ENCODE measurements around the gene AUTS2. TPM values are rescaled to one million over a fixed set of nuclear protein-coding genes. Genes with fewer than 3 reads are reported as not detected.

The AUTS2 gene
- total RNA-seq, 1 donor from 2014 or later: 125 TPM

DNA sequence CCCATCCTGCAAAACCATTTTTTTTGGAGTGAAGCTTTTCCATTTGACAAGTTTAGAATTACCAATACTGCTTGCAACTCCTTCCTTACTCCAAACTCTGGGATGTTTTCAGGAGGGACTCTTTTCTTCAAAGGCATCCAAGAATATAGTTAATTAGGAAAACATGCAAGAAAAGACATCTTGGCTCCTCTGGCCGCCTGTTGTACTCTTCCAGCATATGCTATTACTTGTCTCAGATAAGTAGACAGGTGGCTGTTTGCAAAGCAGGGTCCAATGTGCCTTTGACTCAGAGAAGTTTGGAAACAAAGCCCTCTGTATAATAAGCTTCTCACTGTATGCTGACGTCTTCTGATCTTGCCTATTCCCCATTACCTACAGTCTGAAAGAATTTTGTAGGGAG is 746.5 kb downstream of the AUTS2 start:
- TF ChIP-seq, protein P1, sequence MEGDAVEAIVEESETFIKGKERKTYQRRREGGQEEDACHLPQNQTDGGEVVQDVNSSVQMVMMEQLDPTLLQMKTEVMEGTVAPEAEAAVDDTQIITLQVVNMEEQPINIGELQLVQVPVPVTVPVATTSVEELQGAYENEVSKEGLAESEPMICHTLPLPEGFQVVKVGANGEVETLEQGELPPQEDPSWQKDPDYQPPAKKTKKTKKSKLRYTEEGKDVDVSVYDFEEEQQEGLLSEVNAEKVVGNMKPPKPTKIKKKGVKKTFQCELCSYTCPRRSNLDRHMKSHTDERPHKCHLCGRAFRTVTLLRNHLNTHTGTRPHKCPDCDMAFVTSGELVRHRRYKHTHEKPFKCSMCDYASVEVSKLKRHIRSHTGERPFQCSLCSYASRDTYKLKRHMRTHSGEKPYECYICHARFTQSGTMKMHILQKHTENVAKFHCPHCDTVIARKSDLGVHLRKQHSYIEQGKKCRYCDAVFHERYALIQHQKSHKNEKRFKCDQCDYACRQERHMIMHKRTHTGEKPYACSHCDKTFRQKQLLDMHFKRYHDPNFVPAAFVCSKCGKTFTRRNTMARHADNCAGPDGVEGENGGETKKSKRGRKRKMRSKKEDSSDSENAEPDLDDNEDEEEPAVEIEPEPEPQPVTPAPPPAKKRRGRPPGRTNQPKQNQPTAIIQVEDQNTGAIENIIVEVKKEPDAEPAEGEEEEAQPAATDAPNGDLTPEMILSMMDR (IDR thresholded peaks at IDR 0.05; ENCODE audit: unreplicated experiment): no peak
- Mint-ChIP-seq H3K27me3 (peaks cover 2% of the 10 kb centered on the region), H3K27ac (no peak overlapping the region), H3K4me3 (ENCODE audit: low read depth) (no peak overlapping the region), H3K9me3 (ENCODE audit: low read depth) (no peaks in the 10 kb centered on the region), H3K36me3 (ENCODE audit: insufficient read depth) (no peaks in the 10 kb centered on the region), H3K4me1 (ENCODE audit: low read depth) (no peaks in the 10 kb centered on the region)
- no peak for DNase-seq (ENCODE audit: low spot score, unreplicated experiment)

DNA sequence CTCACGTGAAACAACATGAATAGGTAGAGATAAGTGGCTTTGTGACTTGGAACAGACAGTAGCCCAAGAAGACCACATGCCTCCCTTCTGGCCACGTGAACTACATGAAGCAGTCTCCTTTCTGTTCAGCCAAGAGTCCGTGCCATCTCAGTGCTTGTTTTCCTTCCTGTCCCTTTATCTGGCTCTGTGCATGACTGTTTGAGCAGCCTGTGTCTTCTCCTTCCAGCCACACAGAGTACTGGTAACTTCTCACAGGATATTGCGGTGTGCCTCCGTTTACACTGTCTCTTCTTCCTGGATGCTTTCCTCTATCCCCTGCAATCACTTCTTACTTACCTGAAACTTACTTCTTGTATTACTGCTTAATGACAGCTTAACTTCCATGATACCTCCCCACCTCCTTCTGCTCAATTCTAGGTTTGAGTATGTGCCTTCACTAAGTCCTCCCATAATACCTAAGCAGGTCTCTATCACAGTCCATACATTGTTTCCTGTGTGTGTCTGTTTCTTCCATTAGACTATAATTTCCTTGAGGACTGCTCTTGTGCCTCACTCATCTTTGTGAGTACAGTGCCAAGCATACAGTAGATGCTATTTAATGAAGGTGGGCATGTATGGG is 748.7 kb downstream of the AUTS2 start:
- Mint-ChIP-seq H3K9me3 (ENCODE audit: low read depth) (peaks cover 3% of the 10 kb centered on the region), H3K36me3 (ENCODE audit: insufficient read depth) (peaks cover 2% of the 10 kb centered on the region), H3K27ac (no peak overlapping the region), H3K4me1 (ENCODE audit: low read depth) (no peaks in the 10 kb centered on the region), H3K4me3 (ENCODE audit: low read depth) (no peak overlapping the region), H3K27me3 (peaks cover 2% of the 10 kb centered on the region)
- TF ChIP-seq, protein P1 (IDR thresholded peaks at IDR 0.05; ENCODE audit: unreplicated experiment): no peak
- DNase-seq (ENCODE audit: low spot score, unreplicated experiment): no peak

- Mint-ChIP-seq H3K4me1 (ENCODE audit: low read depth) (peaks cover 1% of the 10 kb centered on the region), H3K27me3 (peaks cover 2% of the 10 kb centered on the region), H3K36me3 (ENCODE audit: insufficient read depth) (peaks cover 2% of the 10 kb centered on the region), H3K9me3 (ENCODE audit: low read depth) (peaks cover 3% of the 10 kb centered on the region), H3K4me3 (ENCODE audit: low read depth) (no peak overlapping the region), H3K27ac (no peak overlapping the region)
- no peak for DNase-seq (ENCODE audit: low spot score, unreplicated experiment)
- TF ChIP-seq, protein P1 (IDR thresholded peaks at IDR 0.05; ENCODE audit: unreplicated experiment): no peak
Observed at GRCh38 chr7:70347463-70348254, 749.4 kb downstream of the AUTS2 start.

DNA sequence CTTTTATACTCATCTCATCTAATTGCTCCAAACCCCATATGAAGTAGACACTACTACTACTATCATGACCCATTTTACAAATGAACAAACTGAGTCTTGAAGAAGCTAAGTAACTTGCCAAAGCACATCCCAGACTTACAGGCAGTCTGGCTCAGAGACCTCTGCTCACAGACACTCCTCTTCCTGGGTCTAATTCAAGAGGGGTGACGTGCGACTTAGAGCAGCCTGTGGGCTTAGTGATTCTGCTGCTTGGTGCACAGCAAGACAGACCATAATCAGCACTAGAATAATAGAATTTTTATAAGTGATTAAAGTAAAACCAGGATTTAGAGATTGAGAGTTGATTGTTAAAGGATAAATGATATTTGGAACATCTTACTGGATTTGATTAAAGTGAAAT is 750.8 kb downstream of the AUTS2 start:
- peaks cover 3% of the 10 kb centered on the region for H3K9me3 Mint-ChIP-seq (ENCODE audit: low read depth)
- peaks cover 1% of the 10 kb centered on the region for H3K4me1 Mint-ChIP-seq (ENCODE audit: low read depth)
- no peak for DNase-seq (ENCODE audit: low spot score, unreplicated experiment)
- no peak overlapping the region for H3K27ac Mint-ChIP-seq
- TF ChIP-seq, protein P1 (IDR thresholded peaks at IDR 0.05; ENCODE audit: unreplicated experiment): no peak
- H3K4me3 Mint-ChIP-seq (ENCODE audit: low read depth): no peak overlapping the region
- H3K27me3 Mint-ChIP-seq: peaks cover 2% of the 10 kb centered on the region
- peaks cover 2% of the 10 kb centered on the region for H3K36me3 Mint-ChIP-seq (ENCODE audit: insufficient read depth)

- H3K27me3 Mint-ChIP-seq: peaks cover 2% of the 10 kb centered on the region
- DNase-seq (ENCODE audit: low spot score, unreplicated experiment): no peak
Observed at GRCh38 chr7:70349819-70350218, 751.5 kb downstream of the AUTS2 start.

More at GRCh38 chr7:70349819-70350218, 751.5 kb downstream of the AUTS2 start:
- Mint-ChIP-seq H3K9me3 (ENCODE audit: low read depth) (peaks cover 3% of the 10 kb centered on the region), H3K27ac (no peak overlapping the region), H3K4me1 (ENCODE audit: low read depth) (peaks cover 2% of the 10 kb centered on the region), H3K4me3 (ENCODE audit: low read depth) (no peak overlapping the region), H3K36me3 (ENCODE audit: insufficient read depth) (peaks cover 2% of the 10 kb centered on the region)
- TF ChIP-seq, protein P1 (IDR thresholded peaks at IDR 0.05; ENCODE audit: unreplicated experiment): no peak
